Measurements from ENCODE around the gene SNN. TPM values are rescaled to one million over a fixed set of nuclear protein-coding genes. Genes with fewer than 3 reads are reported as not detected.
A peak's percentile ranks its signal among the peaks of the same experiment; 100 is the strongest.

Gene SNN
- total RNA-seq, 3 donors from 2014 or later, result 16.4 to 68.3 (median 18.7) TPM

DNA sequence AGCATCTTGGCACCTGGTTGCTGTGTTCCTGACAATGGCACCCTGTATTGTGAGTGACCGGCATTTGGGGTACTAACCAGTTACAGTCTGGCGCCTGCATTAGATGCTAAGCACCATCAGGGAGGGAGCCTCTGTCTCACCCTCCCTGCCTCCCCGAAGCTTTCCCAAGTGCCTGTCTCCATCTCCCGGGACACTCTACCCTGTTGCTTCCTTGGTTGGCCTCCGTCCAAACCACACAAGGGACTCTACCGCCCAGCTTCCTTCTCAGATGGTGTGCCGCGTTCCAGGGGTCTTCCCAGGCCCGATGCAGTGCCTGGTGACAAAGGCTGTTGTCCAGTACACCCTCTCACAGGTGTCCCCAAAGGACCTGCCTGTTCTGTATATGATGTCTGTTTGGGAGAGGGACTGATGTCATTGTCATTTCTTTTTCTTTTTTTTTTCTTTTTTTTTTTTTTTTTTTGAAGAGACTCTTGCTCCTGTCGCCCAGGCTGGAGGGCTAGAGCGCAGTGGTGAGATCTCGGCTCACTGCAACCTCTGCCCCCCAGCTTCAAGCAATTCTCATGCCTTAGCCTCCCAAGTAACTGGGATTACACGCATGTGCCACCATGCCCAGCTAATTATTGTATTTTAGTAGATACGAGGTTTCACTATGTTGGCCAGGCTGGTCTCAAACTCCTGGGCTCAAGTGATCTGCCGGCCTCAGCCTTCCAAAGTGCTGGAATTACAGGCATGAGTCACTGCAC, 6.7 kb downstream of the SNN start:
- peaks cover 11 to 23% of the 10 kb centered on the region in 2 donors for H3K4me1 ChIP-seq
- intact Hi-C loops (cut with DNase I; ENCODE audit: low total_unique reads), result no loop called here
- H3K4me3 ChIP-seq, result no peak overlapping the region
- peak in 1 of 2 donors; percentile 55 for DNase-seq (ENCODE audit: low spot score in 2 of 2)
- H3K27ac ChIP-seq, result peak overlapping the region; percentile 61 to 78
- no peaks in the 10 kb centered on the region for H3K36me3 ChIP-seq
- no peaks in the 10 kb centered on the region for H3K9me3 ChIP-seq
- TF ChIP-seq POLR2AphosphoS5 (IDR thresholded peaks at IDR 0.05), result no peak
- TF ChIP-seq POLR2A (IDR thresholded peaks at IDR 0.05), result no peak
- TF ChIP-seq, protein P1, sequence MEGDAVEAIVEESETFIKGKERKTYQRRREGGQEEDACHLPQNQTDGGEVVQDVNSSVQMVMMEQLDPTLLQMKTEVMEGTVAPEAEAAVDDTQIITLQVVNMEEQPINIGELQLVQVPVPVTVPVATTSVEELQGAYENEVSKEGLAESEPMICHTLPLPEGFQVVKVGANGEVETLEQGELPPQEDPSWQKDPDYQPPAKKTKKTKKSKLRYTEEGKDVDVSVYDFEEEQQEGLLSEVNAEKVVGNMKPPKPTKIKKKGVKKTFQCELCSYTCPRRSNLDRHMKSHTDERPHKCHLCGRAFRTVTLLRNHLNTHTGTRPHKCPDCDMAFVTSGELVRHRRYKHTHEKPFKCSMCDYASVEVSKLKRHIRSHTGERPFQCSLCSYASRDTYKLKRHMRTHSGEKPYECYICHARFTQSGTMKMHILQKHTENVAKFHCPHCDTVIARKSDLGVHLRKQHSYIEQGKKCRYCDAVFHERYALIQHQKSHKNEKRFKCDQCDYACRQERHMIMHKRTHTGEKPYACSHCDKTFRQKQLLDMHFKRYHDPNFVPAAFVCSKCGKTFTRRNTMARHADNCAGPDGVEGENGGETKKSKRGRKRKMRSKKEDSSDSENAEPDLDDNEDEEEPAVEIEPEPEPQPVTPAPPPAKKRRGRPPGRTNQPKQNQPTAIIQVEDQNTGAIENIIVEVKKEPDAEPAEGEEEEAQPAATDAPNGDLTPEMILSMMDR (IDR thresholded peaks at IDR 0.05), result no peak
- no peaks in the 10 kb centered on the region for H3K27me3 ChIP-seq

DNA sequence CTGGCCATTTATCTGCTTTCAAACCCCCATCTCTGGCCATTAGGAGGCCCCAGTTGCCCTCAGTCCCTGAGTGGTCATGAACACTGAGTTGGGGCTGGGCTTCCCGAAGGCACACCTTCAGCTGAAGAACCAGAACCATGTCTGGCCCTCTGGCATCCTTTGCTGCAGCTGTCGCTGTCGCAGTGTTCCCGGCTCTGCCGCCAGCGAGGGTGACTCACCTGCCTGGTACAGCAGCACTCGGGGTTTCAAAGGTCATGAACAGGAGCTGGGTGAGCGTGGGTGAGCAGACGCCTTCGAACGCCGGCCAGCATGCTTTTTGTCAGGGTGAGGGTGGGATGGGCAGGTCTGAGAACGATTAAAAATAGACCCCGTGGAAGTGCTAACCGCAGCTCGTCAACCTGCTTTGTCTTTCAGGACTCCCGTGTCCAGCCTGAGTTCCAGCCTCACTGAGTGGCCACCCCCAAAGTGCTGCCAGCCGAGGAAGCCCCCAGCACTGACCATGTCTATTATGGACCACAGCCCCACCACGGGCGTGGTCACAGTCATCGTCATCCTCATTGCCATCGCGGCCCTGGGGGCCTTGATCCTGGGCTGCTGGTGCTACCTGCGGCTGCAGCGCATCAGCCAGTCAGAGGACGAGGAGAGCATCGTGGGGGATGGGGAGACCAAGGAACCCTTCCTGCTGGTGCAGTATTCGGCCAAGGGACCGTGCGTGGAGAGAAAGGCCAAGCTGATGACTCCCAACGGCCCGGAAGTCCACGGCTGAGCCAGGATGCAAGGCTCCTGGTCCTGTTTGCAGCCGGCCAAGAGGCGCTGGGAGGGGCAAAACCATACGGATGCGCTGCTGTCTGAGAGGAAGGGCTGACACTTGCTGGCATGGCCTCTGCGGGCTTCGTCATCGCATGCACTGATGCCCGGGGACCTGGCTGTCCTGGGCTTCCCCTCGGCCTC, 7.6 kb downstream of the SNN start:
- DNase-seq (ENCODE audit: low spot score in 2 of 2), result peak in 1 of 2 donors; percentile 58
- intact Hi-C loops (cut with DNase I; ENCODE audit: low total_unique reads), result no loop called here
- H3K27me3 ChIP-seq, result no peaks in the 10 kb centered on the region
- H3K9me3 ChIP-seq, result no peaks in the 10 kb centered on the region
- H3K4me1 ChIP-seq, result peaks cover 11 to 20% of the 10 kb centered on the region in 2 donors
- no peaks in the 10 kb centered on the region for H3K36me3 ChIP-seq
- H3K27ac ChIP-seq, result peak overlapping the region; percentile 61 to 68
- TF ChIP-seq, protein P1 (IDR thresholded peaks at IDR 0.05), result no peak
- TF ChIP-seq POLR2AphosphoS5 (IDR thresholded peaks at IDR 0.05), result no peak
- no peak for TF ChIP-seq POLR2A (IDR thresholded peaks at IDR 0.05)
- H3K4me3 ChIP-seq, result no peak overlapping the region

DNA sequence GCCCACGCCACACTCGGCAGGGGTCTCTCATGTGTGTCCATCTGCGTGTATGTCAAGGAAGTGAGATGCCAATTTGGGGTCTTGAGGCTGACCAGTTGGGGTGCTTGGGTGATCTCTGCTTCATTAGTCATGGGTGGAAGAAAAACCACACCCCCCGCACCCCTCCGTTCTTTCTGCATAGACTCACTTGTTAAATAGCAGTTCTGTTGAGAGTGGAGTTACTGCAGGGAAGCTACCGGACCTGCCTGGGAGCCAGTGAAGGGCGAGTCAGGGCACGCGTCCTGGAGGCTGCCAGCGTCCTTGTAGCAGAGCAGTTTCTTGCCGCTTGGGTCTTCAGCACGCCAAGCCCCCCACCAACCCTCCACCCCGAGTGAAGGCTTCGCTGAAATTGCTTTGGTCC, 8.5 kb downstream of the SNN start:
- H3K4me1 ChIP-seq, result peaks cover 11 to 20% of the 10 kb centered on the region in 2 donors

DNA sequence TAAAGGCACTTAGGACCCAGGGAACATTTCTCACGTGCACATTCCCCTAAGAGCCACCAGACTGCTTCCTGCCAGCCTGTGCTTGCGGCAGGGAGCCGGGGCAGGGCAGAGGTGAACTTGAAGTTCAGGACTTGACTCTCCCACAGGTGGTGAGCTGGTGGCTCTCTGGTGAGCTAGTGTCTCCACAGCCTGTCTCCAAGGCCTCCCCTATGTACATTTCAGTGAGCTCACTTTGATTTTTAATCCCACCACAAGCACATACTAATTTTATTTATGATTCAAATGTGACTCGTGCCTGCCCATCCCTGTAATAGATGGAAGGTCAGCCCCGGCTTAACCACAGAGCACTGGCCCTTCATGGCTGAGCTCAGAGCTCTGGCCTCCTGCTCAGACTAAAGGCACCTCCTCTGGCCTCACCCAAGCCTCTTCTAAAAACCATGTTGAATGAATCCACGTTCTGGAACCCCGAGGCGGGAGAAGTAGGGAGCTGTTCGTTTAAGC, 9.2 kb downstream of the SNN start:
- Histone ChIP-seq H3K27ac (peak overlapping the region; percentile 42 to 53), H3K9me3 (no peaks in the 10 kb centered on the region), H3K4me3 (no peak overlapping the region), H3K27me3 (no peaks in the 10 kb centered on the region), H3K36me3 (no peaks in the 10 kb centered on the region), H3K4me1 (peaks cover 8 to 18% of the 10 kb centered on the region in 2 donors)
- no peak for DNase-seq (ENCODE audit: low spot score in 2 of 2)
- TF ChIP-seq, protein P1 (IDR thresholded peaks at IDR 0.05), result no peak
- no peak for TF ChIP-seq POLR2AphosphoS5 (IDR thresholded peaks at IDR 0.05)
- no peak for TF ChIP-seq POLR2A (IDR thresholded peaks at IDR 0.05)
- intact Hi-C loops (cut with DNase I; ENCODE audit: low total_unique reads), result no loop called here

More for the DNA sequence above, 8.5 kb downstream of the SNN start:
- TF ChIP-seq, protein P1 (IDR thresholded peaks at IDR 0.05), result no peak
- TF ChIP-seq POLR2A (IDR thresholded peaks at IDR 0.05) (no peak), POLR2AphosphoS5 (IDR thresholded peaks at IDR 0.05) (no peak)
- H3K36me3 ChIP-seq, result no peaks in the 10 kb centered on the region
- no peaks in the 10 kb centered on the region for H3K27me3 ChIP-seq
- H3K27ac ChIP-seq, result peak overlapping the region; percentile 42 to 68
- H3K4me3 ChIP-seq, result no peak overlapping the region
- DNase-seq (ENCODE audit: low spot score in 2 of 2), result no peak
- H3K9me3 ChIP-seq, result no peaks in the 10 kb centered on the region
- intact Hi-C loops (cut with DNase I; ENCODE audit: low total_unique reads), result no loop called here

Data from breast epithelium (tissue), 4 donors.